K562 (cell line): ENCODE data around the gene WNK1. TPM values are rescaled to one million over a fixed set of nuclear protein-coding genes. Genes with fewer than 3 reads are reported as not detected.
A peak's percentile ranks its signal among the peaks of the same experiment; 100 is the strongest.

Experiments used
- BRD9 ChIP-seq: fragments of 450-650 bp; IDR thresholded peaks from 2 replicates; pipeline ENCODE4 v1.6.1; 2018; ENCODE audit warnings: low read depth; ENCODE audit not compliant: partially characterized antibody
- PHF21A ChIP-seq: fragments of 450-650 bp; IDR thresholded peaks from 2 replicates; pipeline ENCODE4 v1.6.1; 2017; ENCODE audit warnings: low read depth, borderline replicate concordance
- ZNF24 ChIP-seq: fragments of 450-650 bp; IDR thresholded peaks from 2 replicates; pipeline ENCODE4 v1.6.1; 2016
- polyA plus RNA-seq, 8 experiments: library from polyadenylated mRNA; depleted of rRNA in 4 of 8; stranded (reverse) in 5 of 8; unstranded in 3 of 8; fragments of >200 nt; fragmentation: Nextera tagmentation in 2 of 8; fragmentation: Illumina TruSeq in 1 of 8; extraction: Ambion mirVana in 2 of 8; extraction: Trizol in 1 of 8; gene quantifications; 2 replicates each; pipeline versions ENCODE4 v1.2.1 to v1.2.3, GENCODE V29; 2011 to 2014; ENCODE audit warnings: inconsistent platforms in 1 of 8, missing spikeins in 1 of 8
- total RNA-seq, 7 experiments: library from RNA; depleted of rRNA in 6 of 7; stranded (reverse); fragments of >200 nt in 6 of 7; fragmentation: Illumina TruSeq in 2 of 7; extraction: Trizol in 2 of 7; gene quantifications; 2 replicates each; pipeline versions ENCODE4 v1.2.1 to v1.2.3, GENCODE V29; 2011 to 2021; ENCODE audit warnings: low replicate concordance in 1 of 7
- TF ChIP-seq, protein P1 (sequence below), 2 experiments: fragments of 450-650 bp; IDR thresholded peaks; 2 replicates each; pipeline ENCODE4 v1.6.1; 2016; ENCODE audit warnings: mild to moderate bottlenecking in 2 of 2, borderline replicate concordance in 1 of 2, low read depth in 1 of 2, moderate library complexity in 1 of 2
- TF ChIP-seq, protein P2 (sequence below): sonication (generic); formaldehyde crosslinking; IDR thresholded peaks from 2 replicates; pipeline ENCODE4 v1.8.0; 2022; ENCODE audit warnings: missing genetic modification reagents, mild to moderate bottlenecking, moderate library complexity, borderline replicate concordance
- TF ChIP-seq, protein P3 (sequence below), 2 experiments: IDR thresholded peaks in 1 of 2; conservative IDR thresholded peaks in 1 of 2; 2 replicates each; pipeline ENCODE4 v1.6.1; 2016; ENCODE audit warnings: low read depth in 2 of 2, mild to moderate bottlenecking in 1 of 2, missing compliant biosample characterization in 1 of 2, missing genetic modification characterization in 1 of 2, moderate library complexity in 1 of 2
- TF ChIP-seq, protein P4 (sequence below): sonication (generic); formaldehyde crosslinking; IDR thresholded peaks from 2 replicates; pipeline ENCODE4 v1.8.1; 2023; ENCODE audit warnings: missing genetic modification reagents, mild to moderate bottlenecking, borderline replicate concordance

The WNK1 gene
- total and polyA plus RNA-seq, 9 of the 15 experiments (the other 6 are each of a cell fraction or from before 2014, with no cell fraction given): 4.3 to 73.9 (median 31.0) TPM

DNA sequence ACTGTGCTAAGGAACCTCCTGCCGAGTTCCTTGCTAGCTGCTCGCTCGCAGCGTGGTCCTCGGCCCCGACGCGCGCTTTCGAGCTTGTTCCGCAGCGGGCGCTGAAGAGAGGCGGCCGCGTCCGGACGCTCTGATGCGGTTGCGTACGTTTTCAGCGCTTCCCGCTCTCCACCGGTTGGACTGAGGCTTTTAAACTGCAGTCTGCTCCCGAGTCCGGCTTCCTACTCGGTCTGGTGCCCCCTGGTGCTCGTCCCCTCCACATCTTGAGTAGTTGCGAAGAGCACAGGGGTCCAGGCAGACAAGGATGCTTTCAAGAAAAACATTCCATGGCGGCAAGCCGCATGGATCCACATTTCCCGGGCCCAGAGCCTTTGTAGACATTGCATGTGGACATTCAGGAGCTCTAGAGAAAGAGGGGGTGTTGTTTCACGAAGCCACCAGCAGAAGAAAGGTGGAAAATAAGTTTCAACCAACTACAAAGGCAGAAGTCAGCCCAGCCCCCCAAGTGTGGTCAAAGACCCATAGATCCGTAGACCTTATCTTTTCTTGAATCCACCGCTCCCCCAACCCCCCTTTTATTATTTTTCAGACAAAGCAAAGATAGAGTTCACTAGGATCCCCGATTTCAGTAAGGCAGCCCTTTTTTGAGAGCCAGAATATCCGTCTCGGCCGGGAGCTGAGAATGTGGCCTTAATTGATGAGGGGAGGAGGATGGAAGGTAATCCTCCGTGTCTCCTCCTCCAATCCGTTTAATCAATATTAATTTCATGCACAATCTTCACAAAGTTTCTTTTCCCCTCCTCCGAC, 984 bp upstream of the WNK1 start (continued):
- TF ChIP-seq, protein P1, sequence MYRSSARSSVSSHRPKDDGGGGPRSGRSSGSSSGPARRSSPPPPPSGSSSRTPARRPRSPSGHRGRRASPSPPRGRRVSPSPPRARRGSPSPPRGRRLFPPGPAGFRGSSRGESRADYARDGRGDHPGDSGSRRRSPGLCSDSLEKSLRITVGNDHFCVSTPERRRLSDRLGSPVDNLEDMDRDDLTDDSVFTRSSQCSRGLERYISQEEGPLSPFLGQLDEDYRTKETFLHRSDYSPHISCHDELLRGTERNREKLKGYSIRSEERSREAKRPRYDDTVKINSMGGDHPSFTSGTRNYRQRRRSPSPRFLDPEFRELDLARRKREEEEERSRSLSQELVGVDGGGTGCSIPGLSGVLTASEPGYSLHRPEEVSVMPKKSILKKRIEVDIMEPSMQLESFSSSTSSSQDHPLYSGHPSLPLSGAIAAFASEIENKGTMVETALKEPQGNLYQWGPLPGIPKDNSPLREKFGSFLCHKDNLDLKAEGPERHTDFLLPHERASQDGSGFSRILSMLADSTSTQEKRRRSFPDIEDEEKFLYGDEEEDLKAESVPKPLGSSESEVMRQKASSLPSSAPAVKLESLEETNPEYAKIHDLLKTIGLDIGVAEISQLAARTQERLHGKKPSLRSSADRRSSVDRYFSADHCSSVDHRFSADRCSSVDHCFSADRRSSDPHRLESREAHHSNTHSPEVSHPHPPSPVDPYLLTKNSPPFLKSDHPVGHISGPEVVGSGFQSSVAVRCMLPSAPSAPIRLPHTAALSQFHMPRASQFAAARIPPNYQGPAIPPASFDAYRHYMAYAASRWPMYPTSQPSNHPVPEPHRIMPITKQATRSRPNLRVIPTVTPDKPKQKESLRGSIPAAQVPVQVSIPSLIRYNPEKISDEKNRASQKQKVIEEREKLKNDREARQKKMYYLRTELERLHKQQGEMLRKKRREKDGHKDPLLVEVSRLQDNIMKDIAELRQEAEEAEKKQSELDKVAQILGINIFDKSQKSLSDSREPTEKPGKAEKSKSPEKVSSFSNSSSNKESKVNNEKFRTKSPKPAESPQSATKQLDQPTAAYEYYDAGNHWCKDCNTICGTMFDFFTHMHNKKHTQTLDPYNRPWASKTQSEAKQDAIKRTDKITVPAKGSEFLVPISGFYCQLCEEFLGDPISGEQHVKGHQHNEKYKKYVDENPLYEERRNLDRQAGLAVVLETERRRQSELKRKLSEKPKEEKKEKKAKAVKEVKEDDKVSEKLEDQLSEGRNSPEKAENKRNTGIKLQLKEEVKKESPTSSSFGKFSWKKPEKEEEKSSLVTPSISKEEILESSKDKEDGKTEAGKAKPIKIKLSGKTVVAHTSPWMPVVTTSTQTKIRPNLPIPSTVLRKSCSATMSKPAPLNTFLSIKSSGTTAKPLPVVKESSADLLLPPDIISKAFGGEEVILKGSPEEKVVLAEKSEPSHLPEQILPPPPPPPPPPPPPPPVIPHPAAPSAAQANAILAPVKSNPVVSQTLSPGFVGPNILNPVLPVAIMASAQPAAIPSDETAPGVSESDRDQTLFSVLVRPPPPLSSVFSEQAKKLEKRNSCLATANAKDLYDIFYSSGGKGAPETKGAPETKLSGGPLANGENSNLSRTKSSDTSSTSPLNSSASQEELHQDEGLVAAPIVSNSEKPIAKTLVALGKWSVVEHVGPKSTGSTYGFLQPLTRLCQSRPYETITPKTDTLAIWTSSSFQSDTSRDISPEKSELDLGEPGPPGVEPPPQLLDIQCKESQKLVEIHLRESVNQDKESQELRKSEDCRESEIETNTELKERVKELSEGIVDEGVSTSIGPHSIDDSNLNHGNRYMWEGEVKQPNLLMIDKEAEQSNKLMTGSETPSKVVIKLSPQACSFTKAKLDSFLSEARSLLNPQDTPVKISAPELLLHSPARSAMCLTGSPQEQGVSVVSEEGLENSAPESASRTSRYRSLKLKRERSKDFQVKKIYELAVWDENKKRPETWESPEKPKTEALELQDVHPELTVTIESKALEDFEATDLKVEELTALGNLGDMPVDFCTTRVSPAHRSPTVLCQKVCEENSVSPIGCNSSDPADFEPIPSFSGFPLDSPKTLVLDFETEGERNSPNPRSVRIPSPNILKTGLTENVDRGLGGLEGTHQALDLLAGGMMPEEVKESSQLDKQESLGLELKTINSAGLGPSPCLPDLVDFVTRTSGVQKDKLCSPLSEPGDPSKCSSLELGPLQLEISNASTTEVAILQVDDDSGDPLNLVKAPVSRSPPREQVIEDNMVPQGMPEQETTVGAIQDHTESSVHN (IDR thresholded peaks at IDR 0.05; ENCODE audit: borderline replicate concordance in 1 of 2, low read depth in 1 of 2): no peak
- TF ChIP-seq ZNF24 (peak; percentile 98), BRD9 (no peak), PHF21A (no peak)
- TF ChIP-seq, protein P2, sequence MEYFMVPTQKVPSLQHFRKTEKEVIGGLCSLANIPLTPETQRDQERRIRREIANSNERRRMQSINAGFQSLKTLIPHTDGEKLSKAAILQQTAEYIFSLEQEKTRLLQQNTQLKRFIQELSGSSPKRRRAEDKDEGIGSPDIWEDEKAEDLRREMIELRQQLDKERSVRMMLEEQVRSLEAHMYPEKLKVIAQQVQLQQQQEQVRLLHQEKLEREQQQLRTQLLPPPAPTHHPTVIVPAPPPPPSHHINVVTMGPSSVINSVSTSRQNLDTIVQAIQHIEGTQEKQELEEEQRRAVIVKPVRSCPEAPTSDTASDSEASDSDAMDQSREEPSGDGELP (CRISPR knock-in tag): peak; percentile 82; the same call in 1 of the 2 replicates
- TF ChIP-seq, protein P3, sequence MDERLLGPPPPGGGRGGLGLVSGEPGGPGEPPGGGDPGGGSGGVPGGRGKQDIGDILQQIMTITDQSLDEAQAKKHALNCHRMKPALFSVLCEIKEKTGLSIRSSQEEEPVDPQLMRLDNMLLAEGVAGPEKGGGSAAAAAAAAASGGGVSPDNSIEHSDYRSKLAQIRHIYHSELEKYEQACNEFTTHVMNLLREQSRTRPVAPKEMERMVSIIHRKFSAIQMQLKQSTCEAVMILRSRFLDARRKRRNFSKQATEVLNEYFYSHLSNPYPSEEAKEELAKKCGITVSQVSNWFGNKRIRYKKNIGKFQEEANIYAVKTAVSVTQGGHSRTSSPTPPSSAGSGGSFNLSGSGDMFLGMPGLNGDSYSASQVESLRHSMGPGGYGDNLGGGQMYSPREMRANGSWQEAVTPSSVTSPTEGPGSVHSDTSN (CRISPR knock-in tag; IDR thresholded peaks at IDR 0.05; ENCODE audit: low read depth): no peak
- TF ChIP-seq, protein P3 (tag; conservative IDR thresholded peaks at IDR 0.05; ENCODE audit: low read depth): no peak
- TF ChIP-seq, protein P4, sequence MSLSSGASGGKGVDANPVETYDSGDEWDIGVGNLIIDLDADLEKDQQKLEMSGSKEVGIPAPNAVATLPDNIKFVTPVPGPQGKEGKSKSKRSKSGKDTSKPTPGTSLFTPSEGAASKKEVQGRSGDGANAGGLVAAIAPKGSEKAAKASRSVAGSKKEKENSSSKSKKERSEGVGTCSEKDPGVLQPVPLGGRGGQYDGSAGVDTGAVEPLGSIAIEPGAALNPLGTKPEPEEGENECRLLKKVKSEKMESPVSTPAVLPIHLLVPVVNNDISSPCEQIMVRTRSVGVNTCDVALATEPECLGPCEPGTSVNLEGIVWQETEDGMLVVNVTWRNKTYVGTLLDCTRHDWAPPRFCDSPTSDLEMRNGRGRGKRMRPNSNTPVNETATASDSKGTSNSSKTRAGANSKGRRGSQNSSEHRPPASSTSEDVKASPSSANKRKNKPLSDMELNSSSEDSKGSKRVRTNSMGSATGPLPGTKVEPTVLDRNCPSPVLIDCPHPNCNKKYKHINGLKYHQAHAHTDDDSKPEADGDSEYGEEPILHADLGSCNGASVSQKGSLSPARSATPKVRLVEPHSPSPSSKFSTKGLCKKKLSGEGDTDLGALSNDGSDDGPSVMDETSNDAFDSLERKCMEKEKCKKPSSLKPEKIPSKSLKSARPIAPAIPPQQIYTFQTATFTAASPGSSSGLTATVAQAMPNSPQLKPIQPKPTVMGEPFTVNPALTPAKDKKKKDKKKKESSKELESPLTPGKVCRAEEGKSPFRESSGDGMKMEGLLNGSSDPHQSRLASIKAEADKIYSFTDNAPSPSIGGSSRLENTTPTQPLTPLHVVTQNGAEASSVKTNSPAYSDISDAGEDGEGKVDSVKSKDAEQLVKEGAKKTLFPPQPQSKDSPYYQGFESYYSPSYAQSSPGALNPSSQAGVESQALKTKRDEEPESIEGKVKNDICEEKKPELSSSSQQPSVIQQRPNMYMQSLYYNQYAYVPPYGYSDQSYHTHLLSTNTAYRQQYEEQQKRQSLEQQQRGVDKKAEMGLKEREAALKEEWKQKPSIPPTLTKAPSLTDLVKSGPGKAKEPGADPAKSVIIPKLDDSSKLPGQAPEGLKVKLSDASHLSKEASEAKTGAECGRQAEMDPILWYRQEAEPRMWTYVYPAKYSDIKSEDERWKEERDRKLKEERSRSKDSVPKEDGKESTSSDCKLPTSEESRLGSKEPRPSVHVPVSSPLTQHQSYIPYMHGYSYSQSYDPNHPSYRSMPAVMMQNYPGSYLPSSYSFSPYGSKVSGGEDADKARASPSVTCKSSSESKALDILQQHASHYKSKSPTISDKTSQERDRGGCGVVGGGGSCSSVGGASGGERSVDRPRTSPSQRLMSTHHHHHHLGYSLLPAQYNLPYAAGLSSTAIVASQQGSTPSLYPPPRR (CRISPR knock-in tag): no peak
